DOHH2 (cell line): ENCODE measurements around the gene KCNS1.

Source experiments
- H3F3A ChIP-seq: fragments of 200-600 bp; sonication (generic), shearing (Covaris generic); 2 replicates; pipeline ENCODE4 v1.6.0; 2016; ENCODE audit warnings: antibody characterized with exemption, mild to moderate bottlenecking; ENCODE audit not compliant: control insufficient read depth, insufficient read depth
- H3K27ac ChIP-seq: fragments of 200-600 bp; sonication (generic); 2 replicates; pipeline ENCODE4 v1.5.1; 2014; ENCODE audit warnings: low read depth, mild to moderate bottlenecking, low read length, moderate library complexity
- H3K27me3 ChIP-seq: fragments of 200-600 bp; sonication (generic); 2 replicates; pipeline ENCODE4 v1.6.1; 2014; ENCODE audit warnings: mild to moderate bottlenecking, low read length, mixed read lengths; ENCODE audit not compliant: control insufficient read depth
- H3K36me3 ChIP-seq: fragments of 200-600 bp; sonication (generic); 2 replicates; pipeline ENCODE4 v1.6.1; 2014; ENCODE audit warnings: mild to moderate bottlenecking, low read length, moderate library complexity, mixed read lengths; ENCODE audit not compliant: control insufficient read depth
- H3K4me1 ChIP-seq: fragments of 200-600 bp; sonication (generic); 2 replicates; pipeline ENCODE4 v1.6.1; 2014; ENCODE audit warnings: mild to moderate bottlenecking, low read length, mixed read lengths; ENCODE audit not compliant: control insufficient read depth
- H3K4me2 ChIP-seq: fragments of 200-600 bp; sonication (generic); 2 replicates; pipeline ENCODE4 v1.6.0; 2014; ENCODE audit warnings: mild to moderate bottlenecking, low read length, moderate library complexity
- H3K4me3 ChIP-seq: fragments of 200-600 bp; sonication (generic); 2 replicates; pipeline ENCODE4 v1.5.1; 2014; ENCODE audit warnings: mild to moderate bottlenecking, low read length, mixed read lengths
- H3K79me2 ChIP-seq: fragments of 200-600 bp; sonication (generic); 2 replicates; pipeline ENCODE4 v1.6.1; 2014; ENCODE audit warnings: mild to moderate bottlenecking, low read length, mixed read lengths; ENCODE audit not compliant: control insufficient read depth
- H3K9me2 ChIP-seq: fragments of 200-600 bp; sonication (generic); replicated peaks from 2 replicates; pipeline ENCODE4 v1.6.1; 2014; ENCODE audit warnings: mild to moderate bottlenecking, low read length, mixed read lengths; ENCODE audit not compliant: control insufficient read depth
- H3K9me3 ChIP-seq: fragments of 200-600 bp; sonication (generic); 2 replicates; pipeline ENCODE4 v1.6.1; 2014; ENCODE audit warnings: antibody characterized with exemption, low read length, mixed read lengths; ENCODE audit not compliant: control insufficient read depth, insufficient read depth
- H4K20me1 ChIP-seq: fragments of 200-600 bp; sonication (generic); 2 replicates; pipeline ENCODE4 v1.6.0; 2014; ENCODE audit warnings: low read depth, mild to moderate bottlenecking, antibody characterized with exemption, low read length, moderate library complexity; ENCODE audit not compliant: control insufficient read depth, insufficient read depth
- EZH2phosphoT487 ChIP-seq: fragments of 200-600 bp; sonication (generic); IDR thresholded peaks from 2 replicates; pipeline ENCODE4 v1.6.1; 2017; ENCODE audit warnings: borderline replicate concordance, mild to moderate bottlenecking, antibody characterized with exemption, low read length, moderate library complexity, mixed read lengths
- TF ChIP-seq, protein P1 (sequence below): fragments of 200-600 bp; sonication (generic); IDR thresholded peaks from one replicate; pipeline ENCODE4 v1.5.1; 2014; ENCODE audit warnings: antibody characterized with exemption, mild to moderate bottlenecking, low read depth, low read length; ENCODE audit not compliant: poor library complexity, severe bottlenecking

Gene KCNS1

DNA sequence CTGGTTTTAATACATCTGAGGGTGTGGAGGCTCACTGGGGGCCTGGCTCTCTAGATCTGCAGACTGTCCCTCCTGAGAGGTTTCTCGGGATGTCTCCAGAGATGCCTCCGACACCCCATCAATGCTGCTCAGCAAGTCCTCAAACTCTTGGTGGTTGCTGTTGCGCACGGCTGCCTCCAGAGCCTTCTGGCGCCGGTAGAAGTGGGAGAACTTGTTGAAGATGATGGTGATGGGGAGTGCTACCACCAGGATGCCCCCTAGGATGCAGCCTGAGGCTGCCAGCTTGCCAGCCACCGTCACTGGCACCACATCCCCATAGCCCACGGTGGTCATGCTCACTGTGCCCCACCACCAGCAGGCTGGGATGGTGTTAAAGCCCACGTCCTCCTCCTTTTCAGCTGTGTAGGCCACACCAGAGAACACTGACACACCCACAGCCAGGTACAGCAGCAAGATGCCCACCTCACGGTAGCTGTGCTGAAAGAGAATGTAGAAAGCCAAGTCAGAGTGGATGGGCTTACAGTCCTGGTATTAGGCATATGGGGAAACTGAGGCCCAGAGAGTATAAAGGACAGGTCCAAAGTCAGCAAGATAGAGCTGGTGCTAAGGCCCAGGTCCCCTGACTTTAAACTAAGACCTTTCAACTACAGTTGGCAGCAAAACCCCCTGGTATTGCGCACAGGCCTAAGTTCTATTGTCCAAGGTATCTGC, 5.9 kb downstream of the KCNS1 start:
- no peak overlapping the region for H3K4me2 ChIP-seq
- no peak overlapping the region for H3K4me3 ChIP-seq
- H4K20me1 ChIP-seq = 0 out of 2 replicates have a peak, but pooled peaks cover 3% of the 10 kb centered on the region

DNA sequence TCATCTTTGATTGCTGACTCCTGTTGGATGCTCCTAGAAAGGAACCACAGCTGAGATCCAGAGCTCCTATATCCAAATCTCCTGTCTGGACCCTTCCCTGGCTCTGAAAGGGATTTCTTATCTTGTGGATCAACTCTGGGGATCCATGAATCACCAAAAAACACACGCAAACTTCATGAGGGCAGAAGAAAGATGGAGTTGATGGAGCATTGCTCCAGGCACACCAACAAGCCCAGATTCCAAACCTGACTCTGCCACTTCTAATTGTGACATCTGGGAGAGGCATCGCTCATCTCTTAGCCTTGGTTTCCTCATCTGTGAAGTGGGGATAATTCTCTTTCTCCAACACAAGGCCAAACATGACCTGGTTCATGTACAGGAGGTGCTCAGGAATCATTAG, 6.7 kb downstream of the KCNS1 start:
- Histone ChIP-seq H3F3A (no peaks in the 10 kb centered on the region), H3K4me2 (no peak overlapping the region), H3K27ac (no peak overlapping the region), H3K9me2 (no peaks in the 10 kb centered on the region), H3K4me1 (peaks cover 30% of the 10 kb centered on the region), H3K79me2 (no peaks in the 10 kb centered on the region), H3K36me3 (peaks cover 18% of the 10 kb centered on the region), H3K4me3 (no peak overlapping the region), H4K20me1 (no peaks in the 10 kb centered on the region), H3K27me3 (no peaks in the 10 kb centered on the region), H3K9me3 (no peaks in the 10 kb centered on the region)
- TF ChIP-seq, protein P1, sequence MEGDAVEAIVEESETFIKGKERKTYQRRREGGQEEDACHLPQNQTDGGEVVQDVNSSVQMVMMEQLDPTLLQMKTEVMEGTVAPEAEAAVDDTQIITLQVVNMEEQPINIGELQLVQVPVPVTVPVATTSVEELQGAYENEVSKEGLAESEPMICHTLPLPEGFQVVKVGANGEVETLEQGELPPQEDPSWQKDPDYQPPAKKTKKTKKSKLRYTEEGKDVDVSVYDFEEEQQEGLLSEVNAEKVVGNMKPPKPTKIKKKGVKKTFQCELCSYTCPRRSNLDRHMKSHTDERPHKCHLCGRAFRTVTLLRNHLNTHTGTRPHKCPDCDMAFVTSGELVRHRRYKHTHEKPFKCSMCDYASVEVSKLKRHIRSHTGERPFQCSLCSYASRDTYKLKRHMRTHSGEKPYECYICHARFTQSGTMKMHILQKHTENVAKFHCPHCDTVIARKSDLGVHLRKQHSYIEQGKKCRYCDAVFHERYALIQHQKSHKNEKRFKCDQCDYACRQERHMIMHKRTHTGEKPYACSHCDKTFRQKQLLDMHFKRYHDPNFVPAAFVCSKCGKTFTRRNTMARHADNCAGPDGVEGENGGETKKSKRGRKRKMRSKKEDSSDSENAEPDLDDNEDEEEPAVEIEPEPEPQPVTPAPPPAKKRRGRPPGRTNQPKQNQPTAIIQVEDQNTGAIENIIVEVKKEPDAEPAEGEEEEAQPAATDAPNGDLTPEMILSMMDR = no peak
- no peak for TF ChIP-seq EZH2phosphoT487

More for the DNA sequence above, 5.9 kb downstream of the KCNS1 start:
- no peak for TF ChIP-seq EZH2phosphoT487
- TF ChIP-seq, protein P1 = no peak
- Histone ChIP-seq H3F3A (no peaks in the 10 kb centered on the region), H3K36me3 (peaks cover 10% of the 10 kb centered on the region; the same call in 1 of the 2 replicates), H3K9me2 (no peaks in the 10 kb centered on the region), H3K9me3 (no peaks in the 10 kb centered on the region), H3K79me2 (no peaks in the 10 kb centered on the region), H3K4me1 (peaks cover 30% of the 10 kb centered on the region), H3K27ac (no peak overlapping the region), H3K27me3 (peaks cover 2% of the 10 kb centered on the region; the same call in 1 of the 2 replicates)

DNA sequence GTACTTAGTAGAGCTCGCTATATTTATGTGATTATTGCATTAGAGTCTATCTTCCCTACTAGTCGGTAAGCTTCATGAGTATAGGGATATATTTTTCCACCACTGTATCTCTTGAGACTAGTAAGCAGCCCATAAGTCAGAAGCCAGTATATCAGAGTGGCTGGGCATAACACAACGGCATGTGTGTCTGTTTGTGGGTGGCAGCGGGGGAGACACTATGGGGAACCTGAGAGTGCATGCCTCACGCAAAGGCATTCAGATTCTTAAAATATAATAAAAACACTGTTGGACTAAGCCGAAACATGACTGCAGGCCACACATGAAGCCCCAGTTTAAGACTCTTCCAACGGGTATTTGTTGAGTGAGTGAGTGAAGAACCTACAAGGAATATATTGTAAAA, 8.0 kb downstream of the KCNS1 start:
- no peaks in the 10 kb centered on the region for H3F3A ChIP-seq

More for the DNA sequence above, 8.0 kb downstream of the KCNS1 start:
- H3K4me2 ChIP-seq = no peak overlapping the region
- H3K4me1 ChIP-seq = peaks cover 30% of the 10 kb centered on the region
- H3K79me2 ChIP-seq = no peaks in the 10 kb centered on the region
- no peaks in the 10 kb centered on the region for H4K20me1 ChIP-seq
- no peaks in the 10 kb centered on the region for H3K9me2 ChIP-seq
- TF ChIP-seq, protein P1 = no peak
- no peak for TF ChIP-seq EZH2phosphoT487
- H3K27me3 ChIP-seq = no peaks in the 10 kb centered on the region
- peaks cover 22% of the 10 kb centered on the region for H3K36me3 ChIP-seq
- no peaks in the 10 kb centered on the region for H3K9me3 ChIP-seq
- no peak overlapping the region for H3K4me3 ChIP-seq
- H3K27ac ChIP-seq = no peak overlapping the region
